ENCODE data around the gene ZNF835.

DNA sequence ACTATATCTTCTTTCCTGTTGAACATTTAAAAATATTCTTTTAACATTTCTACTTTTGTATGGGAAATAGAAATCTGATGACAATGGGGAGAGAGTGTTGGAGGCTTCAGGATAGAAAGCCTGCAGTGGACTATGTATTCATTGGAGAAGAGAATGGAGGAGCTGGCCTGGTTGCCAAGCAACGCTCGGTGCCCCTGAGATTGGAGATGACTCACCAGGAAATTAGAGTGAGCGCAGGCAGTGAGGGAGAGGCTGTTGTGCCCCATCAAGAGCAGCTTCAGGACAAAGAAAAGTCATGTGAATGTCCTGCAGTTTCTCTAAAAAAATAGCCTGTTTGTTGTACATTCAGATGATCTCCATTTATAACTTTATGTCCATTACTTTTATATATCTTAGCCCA is 48.7 kb upstream of the ZNF835 start:
- TF ChIP-seq ZNF274 (IDR thresholded peaks at IDR 0.05; ENCODE audit: low read depth, low read length) (no peak), YY1 (IDR thresholded peaks at IDR 0.05; ENCODE audit: insufficient read depth, insufficient read length) (no peak), SUZ12 (IDR thresholded peaks at IDR 0.05; ENCODE audit: extremely low read depth, insufficient read depth, insufficient read length) (no peak)
